Measurements from ENCODE around the gene SPACDR.
"Not testable (repeated sequence)": the region's sequence is repeated elsewhere in the genome, so short reads cannot be mapped to it uniquely, and the experiment has no call there.

The SPACDR gene

DNA sequence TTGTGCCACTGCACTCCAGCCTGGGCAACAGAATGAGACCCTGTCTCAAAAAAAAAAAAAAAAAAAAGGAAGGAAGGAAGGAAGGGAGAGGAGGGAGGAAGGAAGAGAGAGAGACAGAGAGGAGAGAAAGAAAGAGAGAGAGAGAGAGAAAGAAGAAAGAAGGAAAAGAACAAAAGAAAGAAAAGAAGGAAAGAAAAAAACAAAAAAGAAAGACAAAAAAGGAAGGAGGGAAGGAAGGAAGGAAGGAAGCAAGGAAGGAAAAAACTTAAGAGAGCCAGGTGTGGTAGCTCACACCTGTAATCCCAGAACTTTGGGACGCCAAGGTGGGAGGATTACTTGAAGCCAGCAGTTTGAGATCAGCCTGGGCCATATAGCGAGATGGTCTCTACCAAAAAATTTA, 731 bp upstream of the SPACDR start:
- no peak for DNase-seq

DNA sequence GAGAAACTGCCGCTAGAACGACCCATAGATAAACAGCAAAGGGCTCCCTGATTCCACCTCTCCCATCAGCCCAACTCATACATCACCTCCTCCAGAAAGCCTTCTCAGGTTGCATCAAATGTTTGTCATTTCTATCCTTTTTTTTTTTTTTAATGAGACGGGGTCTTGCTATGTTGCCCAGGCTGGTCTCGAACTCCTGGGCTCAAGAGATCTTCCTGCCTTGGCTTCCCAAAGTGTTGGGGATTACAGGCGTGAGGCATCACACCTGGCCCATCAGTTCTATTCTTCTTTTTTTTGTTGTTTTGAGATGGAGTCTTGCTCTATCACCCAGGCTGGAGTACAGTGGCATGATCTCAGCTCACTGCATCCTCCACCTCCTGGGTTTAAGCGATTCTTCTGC, 7.0 kb downstream of the SPACDR start:
- no peak for DNase-seq

DNA sequence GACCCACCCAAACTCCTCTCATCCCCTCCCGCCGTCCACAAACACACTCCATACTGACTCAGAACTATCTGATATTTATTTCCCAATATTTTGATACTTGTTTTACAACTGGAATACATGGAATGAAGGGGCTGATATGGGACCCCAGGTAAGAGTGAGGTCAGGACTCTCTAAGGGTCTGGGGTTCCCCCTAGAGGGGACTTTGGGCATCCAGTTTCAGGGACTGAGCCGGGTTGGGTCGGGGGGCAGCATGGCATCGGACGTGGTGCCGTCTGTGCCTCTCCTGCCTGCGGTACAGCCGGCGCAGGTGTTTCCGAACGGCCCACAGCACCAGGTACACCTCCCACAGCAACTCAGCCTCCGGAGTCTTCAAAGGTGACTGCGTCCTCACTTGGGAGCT, 7.5 kb downstream of the SPACDR start:
- DNase-seq = no peak

DNA sequence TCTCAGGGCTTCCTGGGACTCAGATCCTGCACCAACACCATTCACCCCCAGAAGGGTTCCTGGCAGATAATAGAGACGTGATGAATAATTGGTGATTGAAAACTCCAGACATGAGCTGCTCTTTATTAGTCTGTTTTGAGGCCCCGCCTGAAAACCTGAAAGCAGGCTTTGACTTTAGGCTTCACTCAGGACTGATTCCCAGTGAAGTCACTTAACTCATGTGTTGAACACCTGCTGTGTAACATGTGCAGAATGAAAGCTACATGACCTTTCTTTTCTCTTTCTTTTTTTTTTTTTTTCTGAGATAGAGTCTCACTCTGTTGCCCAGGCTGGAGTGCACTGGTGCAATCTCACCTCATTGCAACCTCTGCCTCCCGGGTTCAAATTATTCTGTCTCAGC, 8.9 kb downstream of the SPACDR start:
- DNase-seq = no peak

DNA sequence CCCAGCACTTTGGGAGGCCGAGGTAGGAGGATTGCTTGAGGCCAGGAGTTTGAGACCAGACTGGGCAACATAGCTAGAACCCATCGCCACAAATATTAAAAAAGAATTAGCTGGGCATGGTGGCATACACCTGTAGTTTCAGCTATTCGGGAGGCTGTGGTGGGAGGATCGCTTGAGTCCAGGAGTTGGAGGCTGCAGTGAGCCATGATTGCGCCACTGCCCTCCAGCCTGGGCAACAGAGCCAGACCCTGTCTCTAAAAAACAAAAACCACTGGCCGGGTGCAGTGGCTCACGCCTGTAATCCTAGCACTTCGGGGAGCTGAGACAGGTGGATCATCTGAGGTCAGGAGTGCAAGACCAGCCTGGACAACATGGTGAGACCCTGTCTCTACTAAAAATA, 10.2 kb downstream of the SPACDR start:
- not testable (repeated sequence) for DNase-seq

DNA sequence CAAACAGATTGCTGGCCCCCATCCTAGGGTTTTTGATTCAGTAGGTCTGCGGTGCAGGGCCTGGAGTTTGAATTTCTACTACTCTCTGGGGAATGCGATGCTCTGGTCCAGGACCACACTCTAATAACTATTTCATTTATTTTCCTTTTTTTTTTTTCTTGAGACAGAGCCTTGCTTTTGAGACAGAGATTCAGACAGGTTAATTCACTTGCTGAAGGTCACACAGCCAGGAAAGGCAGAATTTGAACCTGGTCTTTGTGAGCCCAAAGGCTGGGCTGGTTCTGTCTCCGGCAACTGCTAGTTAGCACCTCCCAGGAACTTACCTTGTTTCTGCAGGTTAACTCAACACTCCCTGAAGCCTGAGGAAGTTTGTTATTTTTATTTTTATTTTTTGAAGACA, 11.5 kb downstream of the SPACDR start:
- DNase-seq = no peak

DNA sequence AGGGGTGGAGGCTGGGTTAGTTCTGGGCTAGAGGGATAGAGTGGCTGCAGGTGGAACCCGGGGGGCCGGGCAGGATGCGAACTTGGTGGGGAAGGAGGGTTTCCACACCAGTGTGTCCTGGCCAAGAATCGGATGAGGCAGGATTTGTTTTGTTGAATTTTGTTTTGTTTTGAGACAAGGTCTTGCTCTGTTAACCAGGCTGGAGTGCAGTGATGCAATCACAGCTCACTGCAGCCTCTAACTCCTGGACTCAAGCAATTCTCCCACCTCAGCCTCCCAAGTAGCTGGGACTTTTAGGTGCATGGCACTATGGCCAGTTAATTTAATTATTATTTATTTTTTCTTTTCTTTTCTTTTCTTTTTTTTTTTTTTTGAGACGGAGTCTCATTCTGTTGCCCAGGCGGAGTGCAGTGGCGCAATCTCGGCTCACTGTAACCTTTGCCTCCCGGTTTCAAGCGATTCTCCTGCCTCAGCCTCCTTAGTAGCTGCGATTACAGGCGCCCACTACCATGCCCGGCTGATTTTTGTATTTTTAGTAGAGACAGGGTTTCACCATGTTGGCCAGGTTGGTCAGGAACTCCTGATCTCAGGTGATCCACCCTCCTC, 14.8 kb downstream of the SPACDR start:
- DNase-seq = no peak

DNA sequence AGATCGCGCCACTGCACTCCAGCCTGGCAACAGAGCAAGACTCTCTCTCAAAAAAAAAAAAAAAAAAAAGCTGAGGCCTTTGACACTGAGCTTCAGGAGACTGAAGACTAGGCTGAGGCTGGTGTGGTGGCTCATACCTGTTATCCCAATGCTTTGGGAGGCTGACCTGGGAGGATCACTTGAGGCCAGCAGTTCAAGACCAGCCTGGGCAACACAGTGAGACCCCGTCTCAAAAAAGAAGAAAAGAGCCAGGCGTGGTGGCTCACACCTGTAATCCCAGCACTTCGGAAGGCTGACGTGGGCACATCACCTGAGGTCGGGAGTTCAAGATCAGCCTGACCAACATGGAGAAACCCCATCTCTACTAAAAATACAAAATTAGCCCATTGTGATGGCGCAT, 16.7 kb downstream of the SPACDR start:
- DNase-seq = not testable (repeated sequence)

DNA sequence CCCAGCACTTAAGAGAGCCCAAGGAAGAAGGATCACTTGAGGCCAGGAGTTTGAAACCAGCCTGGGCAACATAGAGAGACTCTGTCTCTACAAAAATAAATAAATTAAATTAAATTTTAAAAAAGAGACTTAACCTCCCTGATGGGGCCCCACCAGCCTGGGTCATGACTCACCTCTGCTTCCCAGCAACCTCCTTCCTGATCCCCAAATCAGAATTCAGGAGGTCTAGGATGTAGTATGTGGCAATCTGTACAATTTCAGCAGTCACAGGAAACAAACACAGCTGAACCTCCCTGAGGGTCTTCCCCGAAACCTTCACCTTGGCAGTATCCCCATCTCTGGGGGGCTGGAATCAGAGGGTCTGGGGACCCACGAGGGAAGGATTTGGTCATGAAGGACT, 18.0 kb downstream of the SPACDR start:
- DNase-seq = no peak

DNA sequence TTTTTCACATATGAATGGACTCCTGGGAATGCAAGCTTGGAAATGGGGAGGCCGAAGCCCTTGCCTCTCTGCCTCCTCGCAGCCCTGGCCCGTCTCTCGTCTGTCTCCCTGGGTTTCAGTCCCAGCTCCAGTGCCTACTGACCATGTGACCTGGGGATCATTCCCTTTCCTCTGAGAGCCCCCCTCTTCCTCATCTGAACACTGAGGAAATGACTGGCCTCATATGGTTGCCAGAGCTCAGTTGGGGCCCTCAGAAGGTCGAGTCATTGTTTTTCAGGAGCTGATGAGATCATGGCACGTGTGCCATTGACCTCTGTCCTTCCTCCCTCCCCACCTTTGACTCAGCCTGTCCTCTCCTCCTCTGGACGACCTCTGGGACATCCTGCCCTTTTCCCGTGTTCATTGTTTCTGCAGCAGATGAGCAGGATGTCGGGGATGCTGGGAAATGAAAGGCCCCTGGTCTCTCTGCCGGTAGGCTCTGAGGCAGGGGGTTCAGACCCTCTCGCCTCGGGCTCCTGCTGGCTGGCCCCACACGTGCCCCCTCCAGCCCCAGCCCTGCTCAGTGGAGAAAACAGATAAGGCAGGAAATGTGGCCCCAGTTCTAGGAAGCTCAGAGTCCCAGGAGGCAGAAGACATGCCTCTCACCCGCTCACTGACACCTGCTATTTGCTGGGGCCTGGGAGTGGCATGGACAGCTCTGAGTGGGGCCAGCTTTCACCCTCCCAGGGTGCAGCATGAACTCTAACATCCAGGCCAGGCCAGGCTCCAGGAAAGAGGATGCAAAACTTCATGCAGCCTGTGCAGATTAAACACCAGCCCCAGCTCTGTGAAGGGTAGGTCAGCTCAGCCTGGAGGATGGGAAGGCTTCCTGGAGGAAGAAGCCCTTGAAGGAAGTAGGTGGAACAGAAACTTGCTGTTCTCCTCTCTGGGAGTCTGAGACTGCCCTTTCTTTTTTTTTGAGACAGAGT, 19.5 kb downstream of the SPACDR start:
- DNase-seq = peak; percentile 75

DNA sequence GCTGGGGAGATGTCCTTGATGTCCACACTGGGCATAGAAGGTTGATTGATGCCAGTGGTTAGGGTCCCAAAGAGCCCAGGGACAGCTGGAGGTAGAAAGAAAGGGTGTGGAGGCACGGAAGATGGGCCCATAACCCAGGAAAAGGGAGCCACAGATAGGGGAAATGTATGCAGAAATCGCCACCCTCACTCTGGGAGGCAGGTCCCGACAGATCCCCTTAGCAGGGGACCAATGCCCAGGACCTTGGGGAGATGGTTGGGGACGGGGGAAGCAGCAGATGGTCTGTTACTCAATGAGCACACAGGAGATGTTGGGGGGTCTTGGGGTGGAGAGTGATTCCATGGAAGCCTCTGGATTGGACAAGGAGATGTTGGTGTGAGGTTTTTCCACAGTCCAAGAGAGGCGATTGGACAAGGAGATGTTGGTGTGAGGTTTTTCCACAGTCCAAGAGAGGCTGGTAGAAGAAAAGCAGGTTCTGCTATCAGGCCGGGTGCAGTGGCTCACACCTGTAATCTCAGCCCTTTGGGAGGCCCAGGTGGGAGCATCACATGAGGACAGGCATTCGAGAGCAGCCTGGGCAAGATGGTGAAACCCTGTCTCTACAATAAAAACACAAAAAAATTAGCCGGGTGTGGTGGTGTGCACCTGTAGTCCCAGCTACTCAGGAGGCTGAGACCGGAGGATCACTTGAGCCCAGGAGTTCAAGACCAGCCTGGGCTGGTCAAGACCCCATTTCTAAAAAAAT, 20.8 kb downstream of the SPACDR start:
- DNase-seq = no peak

DNA sequence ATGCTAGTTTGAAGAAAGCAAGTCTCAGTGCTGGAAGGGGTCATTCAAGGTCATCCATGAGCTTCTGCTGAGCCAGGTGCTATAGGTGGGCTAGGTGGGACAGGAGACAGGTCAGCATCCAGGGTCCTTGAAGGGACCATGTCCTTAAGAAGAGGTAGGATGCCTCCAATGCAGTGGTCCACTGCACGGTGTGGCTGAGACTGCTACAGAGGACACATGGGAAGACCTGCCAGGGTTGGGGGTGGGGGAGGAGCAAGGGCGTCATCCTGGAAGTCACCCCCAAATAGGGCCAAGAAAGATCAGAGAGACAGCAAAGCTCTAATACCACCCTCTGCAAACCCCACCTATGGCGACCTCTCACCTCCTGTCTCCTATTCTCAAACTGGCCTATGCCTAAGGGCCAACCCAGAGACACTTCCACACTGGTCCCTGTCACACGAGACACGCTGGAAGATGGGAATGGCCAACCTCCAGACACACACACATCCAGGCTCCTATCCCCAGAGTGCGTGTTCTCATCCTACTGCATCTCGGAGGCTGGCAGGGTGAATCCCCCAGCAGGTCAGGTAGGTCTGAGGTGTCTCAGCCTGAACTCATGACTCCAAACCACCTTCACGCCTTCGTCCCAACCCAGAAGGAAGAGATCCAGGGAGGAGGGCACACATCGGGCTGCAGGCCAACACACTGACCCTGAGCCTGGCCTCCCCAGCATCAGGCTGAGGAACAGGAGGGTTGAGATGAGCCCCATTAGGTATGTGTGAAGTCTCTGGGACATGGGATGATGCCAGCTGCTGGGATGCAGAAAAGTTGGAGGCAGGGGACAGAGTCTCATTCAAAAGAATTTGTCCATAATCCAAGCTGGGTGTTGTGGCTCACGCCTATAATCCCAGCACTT, 22.2 kb downstream of the SPACDR start:
- no peak for DNase-seq

DNA sequence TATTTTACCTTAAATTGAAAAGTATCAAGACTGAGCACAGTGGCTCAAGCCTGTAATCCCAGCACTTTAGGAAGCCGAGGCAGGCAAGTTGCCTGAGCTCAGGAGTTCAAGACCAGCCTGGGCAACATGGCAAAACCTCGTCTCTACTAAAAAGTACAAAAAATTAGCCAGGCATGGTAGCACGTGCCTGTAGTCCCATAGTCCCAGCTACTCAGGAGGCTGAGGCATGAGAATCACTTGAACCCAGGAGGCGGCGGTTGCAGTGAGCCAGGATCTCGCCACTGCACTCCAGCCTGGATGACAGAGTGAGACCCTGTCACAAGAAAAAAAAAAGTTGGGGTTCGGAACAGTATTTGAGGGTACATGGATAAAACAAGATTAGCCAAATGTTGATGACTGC, 24.8 kb downstream of the SPACDR start:
- not testable (repeated sequence) for DNase-seq

DNA sequence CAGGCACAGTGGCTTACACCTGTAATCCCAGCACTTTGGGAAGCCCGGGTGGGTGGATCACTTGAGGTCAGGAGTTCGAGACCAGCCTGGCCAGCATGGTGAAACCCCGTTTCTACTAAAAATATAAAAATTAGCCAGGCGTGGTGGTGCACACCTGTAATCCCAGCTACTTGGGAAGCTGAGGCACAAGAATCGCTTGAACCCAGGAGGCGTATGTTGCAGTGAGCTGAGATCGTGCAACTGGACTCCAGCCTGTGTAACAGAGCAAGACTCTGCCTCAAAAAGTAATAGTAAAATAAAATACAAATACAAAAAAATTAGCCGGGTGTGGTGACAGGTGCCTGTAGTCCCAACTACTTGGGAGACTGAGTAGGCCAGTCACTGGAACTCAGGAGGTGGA, 25.3 kb downstream of the SPACDR start:
- DNase-seq = not testable (repeated sequence)

DNA sequence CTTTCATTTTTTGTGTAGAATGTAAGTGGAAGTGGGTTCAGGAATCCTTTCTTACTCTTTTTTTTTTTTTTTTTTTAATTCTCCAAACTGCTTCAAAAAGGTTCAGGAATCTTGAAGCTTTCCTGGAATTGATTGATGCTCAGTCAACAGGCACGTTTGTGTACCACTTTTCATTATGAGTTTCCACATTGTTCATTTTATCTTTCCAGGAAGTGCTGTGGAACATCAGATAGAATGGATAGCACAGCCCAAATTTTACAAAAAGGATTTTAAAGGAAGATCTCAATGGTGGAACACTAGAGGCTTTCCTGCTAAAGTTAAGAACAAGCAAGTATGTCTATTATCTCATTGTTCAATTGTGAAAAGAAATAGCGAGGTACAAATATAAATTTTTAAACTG, 25.9 kb downstream of the SPACDR start:
- DNase-seq = no peak

DNA sequence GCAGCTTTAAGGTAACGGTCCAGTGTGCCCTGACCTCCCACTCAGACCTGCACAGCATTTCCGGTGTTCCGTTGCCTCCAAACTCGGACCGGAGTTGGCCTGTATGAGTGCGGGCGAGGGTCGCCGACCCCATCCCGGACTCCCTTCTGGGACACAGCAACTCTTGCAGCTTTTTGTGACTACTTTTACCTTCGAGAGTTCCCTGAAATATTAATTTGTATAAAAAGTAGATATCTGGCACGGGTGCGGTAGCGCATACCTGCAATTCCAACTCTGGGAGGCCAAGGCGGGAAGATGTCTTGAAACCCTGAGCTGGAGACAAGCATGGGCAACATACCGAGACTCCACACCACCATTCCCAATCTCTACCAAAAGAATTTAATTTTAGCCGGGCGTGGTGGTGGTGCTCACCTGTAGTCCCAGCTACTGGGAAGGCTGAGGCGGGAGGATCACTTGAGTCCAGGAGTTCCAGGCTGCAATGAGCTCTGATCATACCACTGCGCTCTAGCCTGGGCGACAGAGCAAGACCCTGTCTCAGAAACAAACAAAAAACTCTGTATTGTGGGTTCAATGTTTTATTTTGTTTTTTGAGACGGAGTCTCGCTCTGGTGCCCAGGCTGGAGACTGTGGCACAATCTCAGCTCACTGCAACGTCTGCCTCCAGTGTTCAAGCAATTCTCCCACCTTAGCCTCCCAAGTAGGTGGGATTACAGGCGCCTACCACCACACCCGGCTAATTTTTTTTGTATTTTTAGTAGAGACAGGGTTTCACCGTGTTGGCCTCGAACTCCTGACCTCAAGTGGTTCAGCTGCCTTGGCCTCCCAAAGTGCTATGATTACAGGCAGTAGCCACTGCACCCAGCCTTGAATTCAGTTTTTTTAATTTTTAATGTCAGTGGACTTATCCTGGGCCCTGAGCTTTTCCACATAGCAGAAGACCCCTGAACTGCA, 26.6 kb downstream of the SPACDR start:
- no peak for DNase-seq

DNA sequence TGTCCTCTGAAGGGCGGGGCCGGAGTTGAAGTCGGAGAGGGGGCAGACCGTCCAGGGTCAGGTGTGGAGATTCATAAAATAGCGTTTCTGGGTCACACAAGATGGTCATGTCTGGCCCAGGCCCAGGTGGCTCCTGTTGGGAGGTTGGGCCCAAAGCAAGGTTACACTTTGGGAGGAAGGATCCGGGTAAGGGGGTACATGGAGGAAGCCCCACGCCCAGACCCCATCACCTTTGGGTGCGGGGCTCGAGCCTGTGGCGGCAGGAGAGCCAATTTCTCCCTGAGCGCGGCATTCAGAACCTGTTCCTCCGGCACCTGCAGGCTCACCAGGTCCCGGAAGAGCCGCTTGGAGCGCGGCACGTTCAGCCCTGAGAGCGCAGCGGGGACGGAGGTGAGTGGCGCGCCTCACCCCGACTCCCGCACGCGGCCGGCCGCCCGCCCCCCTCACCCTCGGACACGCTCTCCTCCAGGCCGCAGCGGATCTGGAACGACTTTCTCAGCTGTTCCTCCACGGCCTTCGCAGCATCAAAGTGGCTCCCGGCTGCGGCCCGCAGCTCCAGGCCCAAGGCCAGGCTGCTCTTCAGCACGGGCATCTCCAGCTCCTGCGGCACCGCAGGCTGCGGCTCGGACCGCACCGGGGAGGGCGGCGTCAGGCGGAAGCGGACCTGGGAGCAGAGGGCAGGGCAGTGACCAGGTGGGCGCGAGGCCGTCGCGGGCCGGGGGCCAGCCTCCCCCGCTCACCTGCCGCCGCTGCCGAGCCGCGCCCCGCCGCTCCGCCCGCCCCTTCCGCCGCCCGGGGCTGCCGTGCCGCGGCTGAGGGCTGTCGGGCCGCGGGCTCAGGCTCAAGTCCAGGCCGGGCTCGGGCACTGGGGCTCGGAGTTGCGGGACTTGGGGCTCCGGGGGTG, 28.4 kb downstream of the SPACDR start:
- peak; percentile 59 for DNase-seq

DNA sequence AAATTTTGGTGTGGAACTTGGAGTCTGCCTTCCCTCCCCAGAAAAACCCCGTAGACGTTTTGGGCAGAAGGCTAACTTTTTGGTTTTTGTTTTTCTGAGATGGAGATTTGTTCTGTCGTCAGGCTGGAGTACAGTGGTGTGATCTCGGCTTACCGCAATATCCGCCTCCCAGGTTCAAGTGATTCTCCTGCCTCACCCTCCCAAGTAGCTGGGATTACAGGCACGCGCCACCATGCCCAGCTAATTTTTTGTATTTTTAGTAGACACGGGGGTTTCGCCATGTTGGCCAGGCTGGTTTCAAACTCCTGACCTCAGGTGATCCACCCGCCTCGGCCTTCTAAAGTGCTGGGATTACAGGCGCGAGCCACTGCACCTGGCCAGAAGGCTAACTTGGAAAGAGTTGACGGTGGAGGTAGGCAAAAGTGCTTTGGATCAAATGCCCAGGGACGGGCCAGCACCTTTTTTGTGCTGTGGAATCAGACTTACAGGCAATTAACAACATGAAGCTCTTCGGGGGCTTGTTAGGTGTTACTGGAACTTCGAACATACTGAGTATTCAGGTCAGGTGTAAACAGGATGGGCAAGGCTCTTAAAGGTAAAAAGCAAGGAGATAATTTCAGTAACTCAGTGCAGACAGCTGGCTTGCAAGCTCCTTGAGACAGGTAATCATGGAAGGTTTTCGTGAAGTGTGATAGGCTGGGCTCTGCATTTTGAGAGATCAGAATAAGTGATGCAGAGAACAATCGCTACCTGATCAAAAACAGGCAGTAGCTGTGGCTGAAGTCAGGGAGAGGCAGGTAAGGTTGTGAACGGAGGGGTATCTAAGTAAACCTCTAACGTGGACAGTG, 29.5 kb downstream of the SPACDR start:
- DNase-seq = no peak

DNA sequence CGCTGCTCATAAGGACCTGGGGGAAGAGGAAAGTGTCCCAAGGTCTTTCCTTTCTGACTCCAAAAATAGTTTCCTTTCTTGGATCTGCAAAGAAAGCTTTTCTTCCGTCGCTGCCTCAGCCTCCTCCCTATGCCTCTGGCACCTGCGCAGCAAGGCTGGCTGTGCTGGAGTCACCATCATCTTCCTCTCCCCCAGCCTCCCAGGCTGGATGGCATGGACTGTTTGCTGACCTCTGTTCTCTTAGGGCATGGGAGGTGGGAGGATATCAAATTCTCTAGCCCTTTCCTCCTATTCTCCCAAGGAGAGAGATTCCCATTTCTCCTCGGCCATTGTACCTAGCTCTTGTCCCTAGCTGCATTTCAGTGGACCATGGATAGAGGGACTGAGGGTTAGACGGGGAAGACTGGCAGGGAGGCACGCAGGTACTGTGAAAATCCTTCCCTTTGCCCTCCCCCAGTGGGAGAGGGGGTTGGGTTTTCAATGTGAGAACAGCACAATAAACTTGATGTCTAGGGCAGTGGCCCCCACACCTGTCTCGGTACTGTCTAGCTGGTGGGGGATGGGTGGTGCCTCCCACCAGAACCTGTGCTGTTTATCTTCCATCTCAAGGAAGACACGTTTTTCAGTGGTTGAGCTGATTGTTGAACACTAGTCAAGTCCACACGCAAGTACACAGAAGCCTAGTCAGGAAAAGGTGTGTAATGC, 30.3 kb downstream of the SPACDR start:
- DNase-seq = no peak
